Upper lobe of right lung (tissue), 1 donor: Measurements from ENCODE around the gene PIGN. TPM values are rescaled to one million over a fixed set of nuclear protein-coding genes. Genes with fewer than 3 reads are reported as not detected.
A peak's percentile ranks its signal among the peaks of the same experiment; 100 is the strongest.

ENCODE experiments used
- ATAC-seq: fragments of 200-7000 bp; cut with Tn5 transposase; one replicate; pipeline ENCODE4 v1.9.1; 2020; ENCODE audit warnings: mild to moderate bottlenecking, moderate library complexity
- DNase-seq: peaks from one replicate; pipeline ENCODE4 v3.0.0-alpha.2; 2020
- H3K27ac ChIP-seq: fragments of 200-600 bp; one replicate; pipeline ENCODE4 v1.8.0; 2022
- H3K27me3 ChIP-seq: fragments of 200-600 bp; one replicate; pipeline ENCODE4 v1.8.0; 2022; ENCODE audit warnings: mild to moderate bottlenecking
- H3K36me3 ChIP-seq: fragments of 200-600 bp; one replicate; pipeline ENCODE4 v1.8.0; 2022
- H3K4me1 ChIP-seq: fragments of 200-600 bp; one replicate; pipeline ENCODE4 v1.8.0; 2022
- H3K4me3 ChIP-seq: fragments of 200-600 bp; one replicate; pipeline ENCODE4 v1.8.0; 2022; ENCODE audit warnings: mild to moderate bottlenecking
- H3K9me3 ChIP-seq: fragments of 200-600 bp; one replicate; pipeline ENCODE4 v1.8.0; 2022
- intact Hi-C: fragments of 100-400 bp; cut with DNase I; formaldehyde crosslinking; loops from one replicate; pipeline ENCODE4 v1.11.0; 2022
- total RNA-seq: library from RNA; stranded (reverse); fragmentation: NEBNext Ultra II Directional; extraction: Animal tissue kit (Norgen Biotek cat#: 25700); gene quantifications from one replicate; pipeline ENCODE4 v1.2.1, GENCODE V29; 2021
- TF ChIP-seq, protein P1 (sequence below): fragments of 200-600 bp; IDR thresholded peaks from one replicate; pipeline ENCODE4 v1.8.0; 2022; ENCODE audit warnings: antibody characterized with exemption
- donor health status: DM: no; HTN: yes; CAD: no; lungs with severe emphysema.

Gene PIGN
- total RNA-seq, 1 donor from 2014 or later, result 25.2 TPM

DNA sequence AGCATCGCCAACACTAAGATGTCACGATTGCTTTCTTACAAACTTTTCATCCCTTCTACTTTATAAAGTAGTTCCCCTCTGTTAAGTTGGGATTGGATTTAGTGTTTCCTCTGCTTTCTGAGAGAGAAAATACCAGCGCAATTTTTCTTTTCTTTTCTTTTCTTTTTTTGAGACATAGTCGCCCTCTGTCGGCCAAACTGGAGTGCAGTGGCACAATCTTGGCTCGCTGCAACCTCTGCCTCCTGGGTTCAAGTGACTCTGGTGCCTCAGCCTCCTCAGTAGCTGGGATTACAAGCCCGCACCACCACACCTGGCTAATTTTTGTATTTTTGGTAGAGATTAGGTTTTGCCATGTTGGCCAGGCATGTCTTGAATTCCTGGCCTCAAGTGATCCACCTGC, 9.2 kb upstream of the PIGN start:
- H3K4me3 ChIP-seq, result no peak overlapping the region
- TF ChIP-seq, protein P1, sequence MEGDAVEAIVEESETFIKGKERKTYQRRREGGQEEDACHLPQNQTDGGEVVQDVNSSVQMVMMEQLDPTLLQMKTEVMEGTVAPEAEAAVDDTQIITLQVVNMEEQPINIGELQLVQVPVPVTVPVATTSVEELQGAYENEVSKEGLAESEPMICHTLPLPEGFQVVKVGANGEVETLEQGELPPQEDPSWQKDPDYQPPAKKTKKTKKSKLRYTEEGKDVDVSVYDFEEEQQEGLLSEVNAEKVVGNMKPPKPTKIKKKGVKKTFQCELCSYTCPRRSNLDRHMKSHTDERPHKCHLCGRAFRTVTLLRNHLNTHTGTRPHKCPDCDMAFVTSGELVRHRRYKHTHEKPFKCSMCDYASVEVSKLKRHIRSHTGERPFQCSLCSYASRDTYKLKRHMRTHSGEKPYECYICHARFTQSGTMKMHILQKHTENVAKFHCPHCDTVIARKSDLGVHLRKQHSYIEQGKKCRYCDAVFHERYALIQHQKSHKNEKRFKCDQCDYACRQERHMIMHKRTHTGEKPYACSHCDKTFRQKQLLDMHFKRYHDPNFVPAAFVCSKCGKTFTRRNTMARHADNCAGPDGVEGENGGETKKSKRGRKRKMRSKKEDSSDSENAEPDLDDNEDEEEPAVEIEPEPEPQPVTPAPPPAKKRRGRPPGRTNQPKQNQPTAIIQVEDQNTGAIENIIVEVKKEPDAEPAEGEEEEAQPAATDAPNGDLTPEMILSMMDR, result no peak
- DNase-seq (no peak), ATAC-seq (no peak)
- H3K9me3 ChIP-seq, result no peaks in the 10 kb centered on the region
- no peak overlapping the region for H3K27ac ChIP-seq
- intact Hi-C loops, result no loop called here
- H3K4me1 ChIP-seq, result peaks cover 5% of the 10 kb centered on the region
- no peaks in the 10 kb centered on the region for H3K27me3 ChIP-seq
- no peaks in the 10 kb centered on the region for H3K36me3 ChIP-seq

DNA sequence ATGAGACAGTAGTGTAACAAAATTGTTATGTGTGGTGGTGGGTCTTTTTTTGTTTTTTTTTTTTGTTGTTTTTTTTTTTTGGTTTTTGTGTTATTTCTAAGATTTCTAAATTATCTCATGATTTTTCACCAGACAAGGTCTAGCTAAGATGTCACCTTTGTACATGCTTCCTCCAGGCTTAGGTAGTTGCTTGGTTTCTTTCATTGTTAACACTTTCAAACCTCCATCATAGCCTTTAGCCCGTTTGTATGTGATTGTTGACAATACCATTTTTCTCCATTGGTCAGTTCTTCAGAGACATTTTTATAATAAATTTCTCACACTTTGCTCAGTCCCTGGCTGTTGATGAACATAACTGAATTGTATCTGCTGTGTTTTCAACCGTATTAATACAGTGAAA, 2.4 kb upstream of the PIGN start:
- peaks cover 27% of the 10 kb centered on the region for H3K4me1 ChIP-seq

DNA sequence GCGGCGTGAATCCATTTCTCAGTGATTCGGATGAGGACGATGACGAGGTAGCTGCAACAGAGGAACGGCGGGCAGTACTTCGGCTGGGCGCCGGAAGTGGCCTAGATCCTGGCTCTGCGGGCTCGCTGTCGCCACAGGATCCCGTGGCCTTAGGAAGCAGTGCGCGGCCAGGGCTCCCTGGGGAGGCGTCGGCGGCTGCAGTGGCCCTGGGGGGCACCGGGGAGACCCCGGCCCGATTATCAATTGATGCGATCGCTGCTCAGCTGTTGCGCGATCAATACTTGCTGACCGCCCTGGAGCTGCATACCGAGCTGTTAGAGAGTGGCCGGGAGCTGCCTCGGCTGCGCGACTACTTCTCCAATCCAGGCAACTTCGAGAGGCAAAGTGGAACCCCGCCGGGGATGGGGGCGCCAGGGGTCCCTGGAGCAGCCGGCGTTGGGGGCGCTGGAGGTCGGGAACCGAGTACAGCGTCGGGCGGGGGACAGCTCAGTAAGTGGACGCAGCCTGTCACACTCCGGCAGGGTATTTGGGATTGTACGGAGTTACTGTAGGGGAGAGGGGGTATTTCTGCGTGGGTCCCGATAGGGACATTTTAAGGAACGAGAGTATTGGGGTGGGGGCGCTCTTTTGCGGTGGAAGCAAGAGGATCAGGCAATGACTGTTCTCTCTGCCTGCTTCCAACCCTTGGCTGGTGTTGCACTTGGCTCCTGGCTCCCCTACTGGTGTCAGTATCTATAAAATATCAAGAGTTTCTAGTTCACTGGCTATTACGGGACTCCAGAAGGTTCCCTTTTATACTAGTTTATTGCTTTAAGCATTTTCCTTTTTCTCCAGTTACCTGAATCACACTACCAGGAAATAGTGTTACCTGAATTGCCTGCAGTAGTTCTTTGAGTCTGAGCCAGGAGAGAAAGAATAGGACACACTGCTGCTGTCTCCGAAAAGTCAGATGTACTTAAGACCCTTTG, 971 bp upstream of the PIGN start:
- intact Hi-C loops, result loop anchor here (10.0 kb wide), 1 partner anchor 57 kb away; no protein-coding TSS in a partner anchor
- H3K4me1 ChIP-seq, result peaks cover 27% of the 10 kb centered on the region
- DNase-seq (peak; percentile 71), ATAC-seq (no peak)
- H3K4me3 ChIP-seq, result peak overlapping the region; percentile 97
- no peaks in the 10 kb centered on the region for H3K27me3 ChIP-seq
- no peaks in the 10 kb centered on the region for H3K36me3 ChIP-seq
- peak overlapping the region; percentile 87 for H3K27ac ChIP-seq
- TF ChIP-seq, protein P1, result no peak
- H3K9me3 ChIP-seq, result no peaks in the 10 kb centered on the region

More for the DNA sequence above, 2.4 kb upstream of the PIGN start:
- Histone ChIP-seq H3K9me3 (no peaks in the 10 kb centered on the region), H3K27me3 (no peaks in the 10 kb centered on the region), H3K4me3 (peak overlapping the region; percentile 97), H3K27ac (no peak overlapping the region), H3K36me3 (no peaks in the 10 kb centered on the region)
- TF ChIP-seq, protein P1, result no peak
- ATAC-seq, result no peak
- no peak for DNase-seq
- intact Hi-C loops, result loop anchor here (10.0 kb wide), 1 partner anchor 56 kb away; no protein-coding TSS in a partner anchor

DNA sequence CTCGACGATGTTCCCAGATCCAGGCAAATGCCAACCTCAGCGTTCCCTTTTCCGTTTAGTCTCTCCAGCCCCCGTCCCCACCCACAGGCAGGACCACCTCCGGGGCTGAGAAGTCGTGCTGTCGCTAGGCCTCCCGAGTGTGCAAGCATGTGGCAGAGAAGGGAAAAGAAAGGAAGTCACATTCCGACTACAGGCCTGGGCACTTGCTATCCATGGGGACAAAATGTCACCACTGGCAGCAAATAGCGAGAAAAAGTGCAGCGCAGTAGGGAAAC, 420 bp downstream of the PIGN start:
- Histone ChIP-seq H3K9me3 (no peaks in the 10 kb centered on the region), H3K4me1 (peaks cover 27% of the 10 kb centered on the region), H3K27ac (peak overlapping the region; percentile 81), H3K4me3 (peak overlapping the region; percentile 97), H3K36me3 (no peaks in the 10 kb centered on the region), H3K27me3 (no peaks in the 10 kb centered on the region)
- intact Hi-C loops, result loop anchor here (10.0 kb wide), 1 partner anchor 58 kb away; no protein-coding TSS in a partner anchor
- DNase-seq, result no peak
- no peak for ATAC-seq
- TF ChIP-seq, protein P1, result no peak

DNA sequence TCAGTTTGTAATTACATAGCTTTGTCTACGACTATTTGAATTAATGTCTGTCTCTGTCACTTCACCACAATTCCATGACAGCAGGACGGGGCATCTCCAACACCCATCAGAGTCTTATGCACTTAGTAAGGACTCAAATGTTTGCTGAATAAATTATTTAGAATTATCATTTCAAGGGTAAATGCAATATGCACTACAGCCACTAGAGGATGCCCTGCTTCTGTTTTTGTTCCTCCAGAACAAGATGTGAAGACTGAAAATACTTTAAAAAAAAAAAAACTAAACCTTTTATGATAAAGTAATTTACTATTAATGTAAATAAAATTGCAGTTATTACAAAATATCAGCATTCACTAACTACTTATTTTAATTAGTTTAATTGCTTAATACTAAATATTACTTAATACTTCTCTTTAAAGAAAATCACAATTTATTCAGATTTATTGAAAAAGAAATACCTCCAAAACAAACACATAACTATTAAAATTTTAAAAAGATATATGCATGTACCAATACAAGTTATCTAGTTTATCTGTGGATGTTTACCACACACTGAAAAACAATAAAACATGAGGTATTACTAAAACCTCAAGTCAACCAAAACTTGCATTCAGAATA, 3.2 kb downstream of the PIGN start:
- ATAC-seq, result no peak

More for the DNA sequence above, 3.2 kb downstream of the PIGN start:
- H3K27ac ChIP-seq, result no peak overlapping the region
- H3K9me3 ChIP-seq, result no peaks in the 10 kb centered on the region
- H3K27me3 ChIP-seq, result no peaks in the 10 kb centered on the region
- no peak overlapping the region for H3K4me3 ChIP-seq
- intact Hi-C loops, result loop anchor here (10.0 kb wide), 1 partner anchor 61 kb away; no protein-coding TSS in a partner anchor
- H3K36me3 ChIP-seq, result no peaks in the 10 kb centered on the region
- no peak for DNase-seq
- H3K4me1 ChIP-seq, result peaks cover 10% of the 10 kb centered on the region
- TF ChIP-seq, protein P1, result peak; percentile 99
